HS-5 (cell line): ENCODE measurements around the gene FGG.

ENCODE experiments used
- DNase-seq: peaks from one replicate; pipeline ENCODE4 v3.0.0-alpha.2; 2012; ENCODE audit warnings: low read depth

FGG gene

DNA sequence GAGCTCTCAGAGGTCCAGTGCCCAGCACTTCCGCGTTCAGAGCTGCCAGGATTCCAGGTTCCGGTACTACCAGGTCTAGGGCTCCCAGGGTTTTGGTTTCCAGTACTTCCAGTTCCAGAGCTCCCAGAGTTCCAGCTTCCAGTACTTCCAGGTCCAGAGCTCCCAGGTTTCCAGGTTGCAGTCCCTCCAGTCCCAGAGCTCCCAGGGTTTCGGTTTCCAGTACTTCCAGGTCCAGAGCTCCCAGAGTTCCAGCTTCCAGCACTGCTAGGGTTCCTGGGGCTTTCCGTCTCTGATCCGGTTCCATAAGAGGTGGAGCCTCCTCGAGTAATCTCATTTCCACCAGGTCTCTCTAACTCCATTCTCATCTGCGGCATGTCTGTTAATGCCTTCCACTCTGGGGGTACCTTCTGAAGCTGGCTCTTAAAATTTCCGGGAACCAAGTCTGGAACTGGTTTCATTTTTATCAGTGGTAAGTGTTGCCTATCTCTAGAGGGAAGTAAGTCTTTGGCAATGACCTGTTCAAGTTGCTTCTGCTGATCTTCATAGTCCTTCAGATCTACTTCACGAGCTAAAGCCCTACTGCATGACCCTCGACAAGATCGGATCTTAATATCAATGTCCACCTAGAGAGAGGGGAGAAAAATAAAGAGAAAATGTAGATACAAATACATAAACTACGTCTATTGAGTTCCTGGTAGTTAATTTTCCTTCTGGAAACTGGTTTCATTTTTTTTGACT lies 26.0 kb downstream of the FGG start:
- no peak for DNase-seq

DNA sequence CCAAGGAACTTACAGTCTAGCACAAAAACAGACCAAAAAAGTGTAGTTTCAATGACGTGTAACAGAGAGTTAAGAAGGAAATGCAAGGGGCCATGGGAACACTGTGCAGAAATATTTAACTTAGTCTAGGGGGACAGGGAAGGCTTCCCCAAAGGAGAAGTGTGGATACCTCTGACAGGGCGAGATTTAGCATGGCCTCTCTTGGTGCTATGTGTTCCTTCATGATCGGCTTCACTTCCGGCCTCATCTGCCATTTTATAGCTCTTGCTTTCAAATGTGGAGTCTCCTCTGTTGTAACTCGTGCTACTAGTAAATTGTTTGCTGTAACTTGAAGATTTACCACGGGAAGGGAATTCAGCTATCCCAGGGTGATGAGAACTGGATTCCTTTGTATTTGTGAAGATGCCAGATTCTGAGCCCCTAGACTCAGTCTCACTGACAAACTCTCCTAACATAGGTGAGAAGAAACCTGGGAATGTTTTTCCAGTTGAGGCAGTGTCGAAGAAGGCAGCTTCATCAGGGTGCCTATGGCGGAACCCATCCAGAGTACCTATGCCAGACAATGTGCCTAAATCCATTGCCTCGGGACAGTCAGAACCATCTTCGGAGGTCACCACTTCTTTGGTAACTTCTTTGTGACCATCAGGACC lies 27.0 kb downstream of the FGG start:
- no peak for DNase-seq

DNA sequence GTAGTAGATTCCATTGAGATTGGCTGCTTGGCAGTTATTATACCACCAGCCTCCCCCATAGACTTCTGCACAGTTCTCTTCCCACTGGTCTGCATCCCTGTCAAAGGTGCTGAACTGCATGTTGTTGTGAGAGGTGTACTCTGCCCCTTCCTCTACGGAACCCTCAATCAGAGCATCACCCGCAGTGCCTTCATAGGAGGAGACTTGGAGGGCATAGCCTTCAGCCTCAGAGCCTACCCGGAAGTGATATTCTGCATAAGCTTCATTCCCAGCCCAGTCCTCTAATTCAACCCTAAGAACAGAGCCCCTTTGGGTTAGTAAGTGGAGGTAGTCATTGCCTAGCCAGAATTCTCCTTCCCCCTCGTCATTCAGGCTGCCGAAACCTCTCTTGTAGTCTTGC lies 28.2 kb downstream of the FGG start:
- no peak for DNase-seq

DNA sequence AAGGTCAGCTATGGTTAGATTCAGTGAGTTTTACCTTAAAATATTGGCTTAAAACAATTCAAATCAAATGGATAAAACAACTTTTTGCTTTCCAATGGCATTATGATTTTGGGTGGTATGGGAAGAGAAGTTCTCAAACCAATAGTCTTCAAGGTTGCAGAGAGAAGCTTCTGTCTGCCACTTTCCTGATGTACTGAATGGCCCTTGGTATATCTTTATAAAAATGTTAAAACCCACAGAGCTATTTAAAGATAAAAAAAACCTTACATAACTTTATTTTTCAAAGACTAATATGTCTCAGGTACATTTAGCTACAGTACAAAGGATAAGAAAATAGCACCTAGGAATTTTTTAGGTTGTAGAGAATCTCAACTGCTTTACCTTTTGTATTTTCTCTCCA lies 28.8 kb downstream of the FGG start:
- DNase-seq, result no peak

DNA sequence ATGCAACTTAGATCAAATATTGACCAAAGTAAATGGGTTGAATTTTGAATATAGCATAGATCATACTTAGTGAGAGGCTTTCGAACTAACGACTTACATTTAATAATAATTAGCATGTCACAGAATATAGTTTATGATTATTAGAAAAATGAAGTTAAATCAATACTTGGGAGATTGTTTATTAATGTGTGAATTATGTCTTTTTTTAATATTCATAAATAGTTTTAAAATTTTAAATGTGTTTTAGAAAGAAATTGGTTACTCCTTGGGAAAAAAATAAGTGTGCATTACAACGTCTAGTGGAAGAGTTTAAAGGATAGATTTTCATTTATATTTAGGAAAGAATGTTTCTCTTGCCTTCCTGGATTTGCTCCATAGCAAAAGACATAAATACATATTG lies 29.2 kb downstream of the FGG start:
- DNase-seq, result no peak

DNA sequence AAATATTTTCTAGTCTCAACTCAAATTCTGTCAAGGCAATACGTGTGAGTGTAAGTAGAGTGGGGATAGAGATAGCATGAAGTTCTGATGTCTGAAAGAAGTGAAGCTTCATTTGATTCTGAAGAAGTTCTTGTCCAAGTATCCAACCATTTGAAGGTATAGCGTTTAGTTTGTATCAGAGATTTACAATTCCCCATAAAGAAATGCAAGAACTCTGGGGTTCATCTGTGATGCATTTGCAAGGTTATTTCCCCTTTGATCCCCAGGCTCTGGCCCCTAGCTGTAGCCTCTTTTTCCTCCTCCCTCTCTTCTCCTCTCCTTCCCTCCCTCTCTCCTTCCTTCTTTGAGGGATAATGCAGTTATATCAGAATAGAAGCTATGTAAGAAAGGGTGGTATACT lies 29.7 kb downstream of the FGG start:
- no peak for DNase-seq

DNA sequence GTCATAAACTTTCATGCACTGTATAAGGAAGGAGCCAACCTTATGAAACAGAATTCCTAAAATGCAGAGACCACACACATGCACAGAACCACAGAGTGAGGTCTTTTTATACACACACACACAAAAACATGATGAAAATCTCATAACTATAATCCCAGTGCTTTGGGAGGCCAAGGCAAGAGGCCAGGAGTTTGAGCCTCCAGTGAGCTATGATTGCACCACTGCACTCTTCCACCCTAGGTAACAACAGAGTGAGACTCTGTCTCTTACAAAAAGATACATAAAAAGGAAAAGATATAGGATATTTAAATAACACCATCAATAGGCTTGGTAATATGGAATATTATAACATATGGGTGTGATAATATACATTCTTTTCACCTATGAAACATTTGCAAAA lies 32.5 kb downstream of the FGG start:
- no peak for DNase-seq

DNA sequence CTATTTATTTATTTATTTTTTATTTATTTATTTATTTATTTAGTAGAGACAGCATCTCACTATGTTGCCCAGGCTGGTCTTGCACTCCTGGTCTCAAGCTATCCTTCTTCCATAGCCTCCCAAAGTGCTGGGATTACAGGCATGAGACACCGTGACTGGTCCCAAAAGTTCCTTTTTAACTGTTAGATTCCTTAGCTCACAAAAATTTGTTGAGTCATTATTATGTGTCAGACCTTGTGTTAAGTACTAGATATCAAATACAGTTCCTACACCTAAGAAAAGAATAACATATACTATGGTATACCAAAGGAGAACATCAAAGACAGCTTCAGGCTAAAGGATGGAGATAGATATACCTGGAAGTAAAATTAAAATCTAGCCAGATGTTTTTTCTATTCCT lies 33.5 kb downstream of the FGG start:
- no peak for DNase-seq

DNA sequence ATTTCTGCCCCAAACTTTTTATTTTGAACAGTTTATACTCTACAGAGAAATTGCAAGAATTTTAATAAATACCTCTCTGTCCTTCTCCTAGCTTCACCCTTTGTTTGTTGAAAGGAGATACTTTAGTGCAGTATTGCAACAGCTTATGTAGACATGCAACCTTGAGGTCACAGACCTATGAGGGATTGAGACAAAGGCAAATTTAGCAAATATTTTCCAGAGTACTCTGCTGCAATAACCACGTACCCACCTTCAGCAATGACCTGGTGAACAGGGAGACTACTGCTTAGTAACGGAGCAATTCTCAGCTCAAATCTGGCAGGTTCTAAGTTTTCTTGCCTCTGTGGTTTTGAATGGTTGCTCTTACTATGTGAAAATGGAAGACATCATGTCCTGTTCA lies 35.1 kb downstream of the FGG start:
- DNase-seq, result no peak

DNA sequence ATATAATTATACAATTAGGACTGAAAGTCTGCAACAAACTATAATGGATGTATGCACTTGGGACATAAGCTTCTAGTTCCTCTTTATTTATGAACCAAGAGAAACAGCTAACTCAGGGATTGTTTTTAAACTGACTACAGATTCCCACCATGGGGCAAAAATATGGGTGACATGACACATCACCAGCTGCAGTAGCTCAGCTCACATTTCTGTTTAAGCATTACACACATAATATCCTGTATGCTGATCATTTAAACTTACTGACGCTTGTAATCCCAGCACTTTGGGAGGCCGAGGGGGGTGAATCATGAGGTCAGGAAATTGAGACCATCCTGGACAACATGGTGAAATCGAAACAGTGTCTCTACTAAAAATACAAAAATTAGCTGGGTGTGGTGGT lies 38.1 kb downstream of the FGG start:
- DNase-seq, result no peak

DNA sequence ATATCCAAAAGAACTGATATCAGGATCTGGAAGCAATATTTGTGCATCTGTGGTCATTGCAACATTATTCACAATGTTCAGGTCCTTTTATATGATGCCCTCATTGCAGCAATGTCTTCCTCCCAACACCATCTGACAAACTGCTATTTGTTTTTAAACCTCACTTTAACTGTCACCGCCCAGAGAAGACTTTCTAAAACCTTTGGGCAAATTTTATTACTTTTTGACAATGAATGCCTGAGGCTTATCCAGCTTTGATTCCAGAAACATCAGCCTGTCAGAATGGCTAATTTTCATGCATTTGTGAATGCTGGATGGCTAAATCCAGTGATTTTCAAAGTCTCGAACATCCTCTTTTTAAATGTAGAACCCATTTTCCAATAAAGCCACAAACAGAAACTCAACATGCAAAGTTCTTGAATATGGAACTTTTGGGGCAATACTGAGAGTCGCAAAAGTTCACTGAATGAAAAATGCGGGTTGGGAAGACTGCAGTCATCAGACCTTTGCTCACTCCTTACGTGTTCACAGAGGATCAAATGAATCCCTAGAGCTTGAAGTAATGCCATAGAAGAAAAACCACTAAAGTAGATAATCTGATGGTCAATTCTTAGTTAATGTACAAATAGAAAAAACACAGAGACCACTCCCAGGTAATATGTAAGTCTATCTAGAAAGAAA lies 39.1 kb downstream of the FGG start:
- no peak for DNase-seq

DNA sequence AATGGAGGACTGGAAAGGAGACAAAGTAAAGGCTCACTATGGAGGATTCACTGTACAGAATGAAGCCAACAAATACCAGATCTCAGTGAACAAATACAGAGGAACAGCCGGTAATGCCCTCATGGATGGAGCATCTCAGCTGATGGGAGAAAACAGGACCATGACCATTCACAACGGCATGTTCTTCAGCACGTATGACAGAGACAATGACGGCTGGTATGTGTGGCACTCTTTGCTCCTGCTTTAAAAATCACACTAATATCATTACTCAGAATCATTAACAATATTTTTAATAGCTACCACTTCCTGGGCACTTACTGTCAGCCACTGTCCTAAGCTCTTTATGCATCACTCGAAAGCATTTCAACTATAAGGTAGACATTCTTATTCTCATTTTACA lies 42.9 kb downstream of the FGG start:
- no peak for DNase-seq

DNA sequence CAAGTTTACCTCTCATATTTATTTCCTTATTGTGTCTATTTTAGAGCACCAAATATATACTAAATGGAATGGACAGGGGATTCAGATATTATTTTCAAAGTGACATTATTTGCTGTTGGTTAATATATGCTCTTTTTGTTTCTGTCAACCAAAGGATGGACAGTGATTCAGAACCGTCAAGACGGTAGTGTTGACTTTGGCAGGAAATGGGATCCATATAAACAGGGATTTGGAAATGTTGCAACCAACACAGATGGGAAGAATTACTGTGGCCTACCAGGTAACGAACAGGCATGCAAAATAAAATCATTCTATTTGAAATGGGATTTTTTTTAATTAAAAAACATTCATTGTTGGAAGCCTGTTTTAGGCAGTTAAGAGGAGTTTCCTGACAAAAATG lies 43.4 kb downstream of the FGG start:
- no peak for DNase-seq

DNA sequence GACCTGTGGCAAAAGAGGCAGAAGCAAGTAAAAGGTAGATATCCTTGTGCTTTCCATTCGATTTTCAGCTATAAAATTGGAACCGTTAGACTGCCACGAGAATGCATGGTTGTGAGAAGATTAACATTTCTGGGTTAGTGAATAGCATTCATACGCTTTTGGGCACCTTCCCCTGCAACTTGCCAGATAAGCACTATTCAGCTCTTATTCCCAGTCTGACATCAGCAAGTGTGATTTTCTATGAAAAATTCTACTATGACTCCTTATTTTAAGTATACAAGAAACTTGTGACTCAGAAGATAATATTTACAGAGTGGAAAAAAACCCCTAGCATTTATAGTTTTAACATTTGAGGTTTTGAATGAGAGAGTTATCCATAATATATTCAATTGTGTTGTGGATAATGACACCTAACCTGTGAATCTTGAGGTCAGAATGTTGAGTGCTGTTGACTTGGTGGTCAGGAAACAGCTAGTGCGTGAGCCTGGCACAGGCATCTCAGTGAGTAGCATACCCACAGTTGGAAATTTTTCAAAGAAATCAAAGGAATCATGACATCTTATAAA lies 45.7 kb downstream of the FGG start:
- DNase-seq, result no peak

DNA sequence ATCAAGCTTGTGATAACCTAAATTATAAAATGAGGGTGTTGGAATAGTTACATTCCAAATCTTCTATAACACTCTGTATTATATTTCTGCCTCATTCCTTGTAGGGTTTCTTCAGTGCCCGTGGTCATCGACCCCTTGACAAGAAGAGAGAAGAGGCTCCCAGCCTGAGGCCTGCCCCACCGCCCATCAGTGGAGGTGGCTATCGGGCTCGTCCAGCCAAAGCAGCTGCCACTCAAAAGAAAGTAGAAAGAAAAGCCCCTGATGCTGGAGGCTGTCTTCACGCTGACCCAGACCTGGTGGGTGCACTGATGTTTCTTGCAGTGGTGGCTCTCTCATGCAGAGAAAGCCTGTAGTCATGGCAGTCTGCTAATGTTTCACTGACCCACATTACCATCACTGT lies 46.8 kb downstream of the FGG start:
- no peak for DNase-seq

DNA sequence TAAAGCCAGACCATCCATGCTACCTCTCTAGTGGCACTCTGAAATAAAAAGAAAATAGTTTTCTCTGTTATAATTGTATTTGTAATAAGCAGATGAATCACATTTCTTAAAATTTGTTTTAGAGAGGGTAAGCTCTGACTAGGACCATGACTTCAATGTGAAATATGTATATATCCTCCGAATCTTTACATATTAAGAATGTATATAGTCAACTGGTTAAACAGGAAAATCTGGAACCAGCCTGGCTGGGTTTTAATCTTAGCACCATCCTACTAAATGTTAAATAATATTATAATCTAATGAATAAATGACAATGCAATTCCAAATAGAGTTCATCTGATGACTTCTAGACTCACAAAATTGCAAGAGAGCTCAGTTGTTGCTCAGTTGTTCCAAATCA lies 48.1 kb downstream of the FGG start:
- DNase-seq, result no peak

DNA sequence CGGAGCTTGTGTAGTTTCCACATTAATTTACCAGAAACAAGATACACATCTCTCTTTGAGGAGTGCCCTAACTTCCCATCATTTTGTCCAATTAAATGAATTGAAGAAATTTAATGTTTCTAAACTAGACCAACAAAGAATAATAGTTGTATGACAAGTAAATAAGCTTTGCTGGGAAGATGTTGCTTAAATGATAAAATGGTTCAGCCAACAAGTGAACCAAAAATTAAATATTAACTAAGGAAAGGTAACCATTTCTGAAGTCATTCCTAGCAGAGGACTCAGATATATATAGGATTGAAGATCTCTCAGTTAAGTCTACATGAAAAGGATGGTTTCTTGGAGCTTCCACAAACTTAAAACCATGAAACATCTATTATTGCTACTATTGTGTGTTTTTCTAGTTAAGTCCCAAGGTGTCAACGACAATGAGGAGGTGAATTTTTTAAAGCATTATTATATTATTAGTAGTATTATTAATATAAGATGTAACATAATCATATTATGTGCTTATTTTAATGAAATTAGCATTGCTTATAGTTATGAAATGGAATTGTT lies 49.7 kb downstream of the FGG start, which contains the start of gene FGB:
Gene FGB (plus strand): TSS at position 315 of the 558 bp plus-strand sequence. CDS start 8 bp downstream, at position 323.
- no peak for DNase-seq

DNA sequence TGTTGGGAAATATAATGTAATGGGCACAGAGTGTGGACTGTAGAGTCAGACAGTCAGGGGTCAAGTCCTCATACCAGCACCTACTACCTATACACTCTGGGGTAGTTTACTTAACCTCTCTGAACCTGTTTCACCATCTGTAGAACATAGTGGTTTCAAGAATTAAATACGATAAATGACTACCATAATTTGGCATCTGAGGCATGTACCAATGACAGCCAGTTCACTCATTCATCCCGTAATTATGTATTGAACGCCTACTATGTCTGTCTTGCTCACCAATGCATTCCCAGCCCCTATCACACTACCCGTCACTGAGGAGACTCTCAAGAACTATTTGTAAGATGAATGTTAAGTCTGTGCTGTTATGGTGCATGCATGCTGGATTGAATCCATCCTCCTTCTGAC lies 51.6 kb downstream of the FGG start:
- DNase-seq, result peak; percentile 82

DNA sequence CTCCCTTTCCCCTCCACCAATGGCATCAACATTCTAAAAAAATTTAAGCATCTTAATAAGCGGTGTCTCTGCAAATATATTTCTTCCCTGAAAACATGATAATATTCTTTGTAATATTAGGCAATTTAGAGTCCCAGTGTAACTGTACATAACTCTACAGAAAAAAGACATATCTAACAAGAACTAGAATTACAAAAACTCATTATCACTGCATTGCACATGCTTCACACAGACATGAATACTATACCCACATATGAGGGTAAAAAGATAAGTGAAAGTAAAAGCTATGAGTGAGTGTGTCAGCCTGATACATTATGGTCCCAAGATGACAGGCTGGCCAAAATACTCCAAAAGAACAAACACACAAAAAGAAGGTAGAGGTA lies 52.0 kb downstream of the FGG start:
- no peak for DNase-seq

DNA sequence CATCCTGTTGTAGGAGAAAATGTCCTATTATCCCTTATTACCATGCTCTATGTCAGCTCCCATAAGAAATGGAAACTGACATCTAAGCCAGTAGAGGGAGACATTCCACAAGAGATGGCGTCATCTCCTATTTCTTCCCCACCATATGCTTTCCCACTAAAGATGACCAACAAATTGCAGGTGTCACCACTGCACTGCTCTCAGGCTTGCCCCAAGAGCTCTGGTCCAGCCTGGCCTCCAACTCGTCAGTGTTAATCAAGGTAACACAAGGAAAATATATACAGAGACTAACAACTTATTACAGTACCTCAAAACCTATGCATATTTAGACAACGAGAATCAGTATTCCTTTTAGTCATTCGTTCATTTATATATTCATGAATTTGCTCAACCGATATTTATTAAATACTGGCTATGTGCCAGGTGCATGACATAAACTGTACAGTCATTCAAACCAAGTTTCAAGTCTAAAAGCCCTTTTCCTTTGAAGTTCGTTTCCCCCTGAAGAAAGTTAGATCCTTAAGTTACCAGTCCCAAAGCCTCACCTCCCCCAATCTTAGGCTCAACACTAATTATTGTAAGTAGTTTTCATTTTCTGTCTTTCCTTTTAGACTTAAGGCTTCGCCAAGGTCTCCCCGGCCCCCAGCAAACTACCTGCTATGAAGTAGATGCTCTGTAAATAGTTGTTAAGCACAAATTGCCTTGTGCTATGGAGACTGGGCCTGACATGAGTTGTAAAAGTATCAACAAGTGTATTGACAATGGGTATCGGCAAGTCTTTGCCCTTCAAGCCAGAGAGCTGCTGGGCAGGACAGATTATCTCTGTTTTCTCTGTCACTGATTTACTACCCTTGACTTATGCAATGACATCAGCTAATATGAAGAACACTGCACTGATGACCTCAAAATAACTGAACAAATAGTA lies 52.7 kb downstream of the FGG start:
- peak; percentile 47 for DNase-seq

DNA sequence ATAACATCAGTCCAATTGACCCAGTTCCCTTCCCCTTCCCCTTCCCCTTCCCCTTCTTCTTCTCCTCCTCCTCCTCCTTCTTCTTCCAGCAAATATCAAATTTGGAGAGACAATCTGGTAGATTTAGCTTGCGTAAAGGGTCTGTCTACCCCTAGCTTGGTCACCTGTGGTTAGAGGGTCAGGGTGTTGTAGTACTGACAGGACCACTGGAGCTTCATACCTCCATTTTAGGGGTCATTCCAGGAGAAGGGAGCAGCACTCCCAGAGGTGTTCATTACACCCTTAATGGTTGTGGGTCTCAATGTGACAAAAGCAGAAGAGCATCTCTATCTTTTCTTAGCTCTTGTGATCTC lies 53.3 kb downstream of the FGG start:
- no peak for DNase-seq
